Activated effector memory CD4-positive, alpha-beta T cell treated with Interleukin-2 at 50 U/mL for 16 hours (primary cell): ENCODE data around the gene PC.

Source experiments
- DNase-seq: peaks from one replicate; pipeline ENCODE4 v3.0.0-alpha.2; 2020

PC gene

GRCh38 chr11:66881451-66881835 is 76.7 kb downstream of the PC start:
- no peak for DNase-seq

- no peak for DNase-seq
These were observed 77.4 kb downstream of the PC start for GRCh38 chr11:66880496-66881450.

DNA sequence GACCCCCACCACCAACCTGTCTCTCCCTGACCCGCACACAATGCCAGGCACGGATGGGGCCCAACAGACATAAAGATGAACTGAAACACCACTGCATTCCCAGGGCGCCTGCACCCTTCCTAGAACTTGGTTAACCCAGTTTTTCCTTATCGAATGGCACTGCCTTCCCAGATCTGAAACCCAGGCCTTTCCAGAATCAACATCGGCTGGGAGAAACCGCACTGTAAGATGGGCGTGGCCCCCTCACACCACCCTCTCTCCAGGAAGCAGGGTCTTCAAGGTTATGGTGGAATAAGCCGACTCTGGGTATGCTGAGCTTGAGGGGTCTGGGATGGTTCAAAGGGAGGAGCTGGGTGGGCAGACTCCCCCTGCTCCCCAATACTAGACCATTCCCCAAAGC is 78.2 kb downstream of the PC start:
- no peak for DNase-seq

DNA sequence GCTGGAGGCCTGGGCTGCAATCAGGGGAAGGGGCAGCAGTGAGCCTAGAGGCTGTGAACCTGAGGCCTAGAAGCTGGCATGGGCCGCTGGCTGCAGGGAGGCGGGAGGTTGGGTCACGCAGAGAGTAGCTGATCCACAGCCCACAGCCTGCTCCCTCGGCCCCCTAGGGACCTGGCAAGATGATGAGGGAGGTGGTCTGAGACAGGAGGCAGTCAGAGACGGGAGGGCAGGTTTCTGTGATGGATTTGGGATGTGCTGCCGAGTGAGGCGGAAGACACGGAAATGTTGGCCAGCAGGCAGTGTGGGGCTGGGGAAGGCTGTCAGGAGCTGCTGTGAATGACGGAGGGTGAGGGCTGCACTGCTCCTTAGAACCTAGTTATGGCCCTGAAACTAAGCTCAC is 78.6 kb downstream of the PC start:
- no peak for DNase-seq

GRCh38 chr11:66879000-66879399 is 79.2 kb downstream of the PC start:
- DNase-seq, result no peak

DNA sequence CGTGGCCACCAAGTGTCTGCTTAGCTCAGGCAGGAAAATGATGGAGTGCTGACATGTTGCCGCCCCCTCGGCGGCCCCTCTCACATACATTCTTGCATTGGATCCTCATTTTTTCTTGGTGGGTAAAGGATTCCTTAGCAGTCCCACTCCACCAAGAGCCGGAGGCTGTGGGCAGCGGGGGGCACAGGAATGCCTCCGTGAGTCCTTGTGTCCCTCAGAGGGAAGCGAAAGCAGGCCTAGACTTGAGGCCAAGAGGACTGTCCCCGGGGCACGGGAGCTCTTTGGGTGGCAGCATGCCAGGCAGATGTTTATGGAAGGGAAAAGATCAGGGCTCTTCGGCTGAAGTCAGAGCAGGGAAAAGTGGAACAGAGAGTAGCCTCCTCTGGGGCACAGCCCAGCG is 79.7 kb downstream of the PC start:
- DNase-seq, result no peak

DNA sequence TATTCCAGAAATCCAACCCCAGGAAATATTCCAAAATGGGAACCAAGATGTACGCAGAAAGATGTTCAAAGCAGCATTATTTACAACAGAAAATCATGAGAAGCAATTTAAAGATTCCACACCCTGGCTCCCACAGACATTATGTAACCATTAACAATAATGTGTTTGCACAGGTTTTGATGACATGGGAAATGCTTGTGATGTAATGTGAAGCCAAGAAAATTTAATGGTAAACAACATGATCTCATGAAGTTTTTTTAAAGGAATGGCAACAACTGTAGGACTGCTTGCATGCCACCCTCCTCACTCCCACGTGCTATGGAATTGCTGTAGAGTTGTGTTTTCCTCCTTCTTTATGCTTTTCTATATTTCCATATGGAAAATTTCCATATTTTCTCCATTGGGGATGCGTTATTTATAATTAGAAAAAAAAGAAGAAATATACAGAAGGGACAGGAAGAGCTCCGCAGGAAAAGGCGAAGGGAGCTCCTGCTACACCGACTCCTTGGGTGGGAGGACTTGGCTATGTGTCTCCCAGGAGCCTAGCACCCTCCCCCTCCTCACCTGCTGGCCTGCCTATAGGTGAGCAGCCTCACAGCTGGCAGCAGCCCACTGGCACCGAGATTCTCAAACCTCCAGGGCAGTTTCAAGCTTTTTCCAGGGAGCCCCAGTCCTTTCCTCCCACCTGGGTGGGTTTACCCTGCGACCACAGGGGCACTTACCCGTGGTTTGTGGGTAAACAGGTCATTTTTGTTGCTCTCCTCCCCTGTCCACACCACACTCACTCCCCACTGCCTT is 80.4 kb downstream of the PC start:
- no peak for DNase-seq

DNA sequence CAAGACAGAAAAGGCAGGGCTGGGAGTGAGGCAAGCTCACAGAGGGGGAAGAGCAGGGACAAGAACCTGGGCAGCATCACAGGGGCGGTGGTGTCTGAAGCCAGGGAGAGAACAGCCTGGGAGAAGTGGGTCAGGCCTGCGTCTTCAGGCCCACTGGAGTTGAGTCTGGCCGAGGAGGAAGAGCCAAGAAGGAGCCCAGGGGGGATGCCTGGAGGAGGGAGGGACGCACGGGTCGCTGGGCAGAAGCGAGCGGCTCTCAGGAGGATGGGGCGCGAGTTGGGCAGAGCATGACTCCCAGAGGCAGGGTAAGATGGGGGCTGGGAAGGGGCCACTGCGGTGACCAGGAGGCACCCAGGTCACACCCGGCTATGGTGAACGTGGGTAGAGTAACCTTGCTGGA is 82.8 kb downstream of the PC start:
- no peak for DNase-seq

DNA sequence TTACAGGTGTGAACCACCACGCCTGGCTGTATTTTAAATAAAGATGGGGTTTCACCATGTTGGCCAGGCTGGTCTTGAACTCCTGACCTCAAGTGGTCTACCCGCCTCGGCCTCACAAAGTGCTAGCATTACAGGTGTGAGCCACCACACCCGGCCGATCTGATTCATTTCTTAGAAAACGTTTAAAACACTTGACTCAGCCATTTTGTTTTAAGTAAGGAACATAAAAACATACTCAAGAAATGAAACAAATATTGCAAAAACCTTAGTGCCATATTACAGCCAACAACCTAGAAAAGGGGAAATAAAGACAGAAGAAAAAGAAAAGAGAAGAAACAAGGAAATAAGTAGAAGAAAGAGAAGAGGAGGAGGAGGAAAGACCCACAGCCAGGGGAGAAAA is 84.0 kb downstream of the PC start:
- DNase-seq, result no peak

- DNase-seq, result no peak
These were observed 86.7 kb downstream of the PC start for GRCh38 chr11:66871521-66871901.

DNA sequence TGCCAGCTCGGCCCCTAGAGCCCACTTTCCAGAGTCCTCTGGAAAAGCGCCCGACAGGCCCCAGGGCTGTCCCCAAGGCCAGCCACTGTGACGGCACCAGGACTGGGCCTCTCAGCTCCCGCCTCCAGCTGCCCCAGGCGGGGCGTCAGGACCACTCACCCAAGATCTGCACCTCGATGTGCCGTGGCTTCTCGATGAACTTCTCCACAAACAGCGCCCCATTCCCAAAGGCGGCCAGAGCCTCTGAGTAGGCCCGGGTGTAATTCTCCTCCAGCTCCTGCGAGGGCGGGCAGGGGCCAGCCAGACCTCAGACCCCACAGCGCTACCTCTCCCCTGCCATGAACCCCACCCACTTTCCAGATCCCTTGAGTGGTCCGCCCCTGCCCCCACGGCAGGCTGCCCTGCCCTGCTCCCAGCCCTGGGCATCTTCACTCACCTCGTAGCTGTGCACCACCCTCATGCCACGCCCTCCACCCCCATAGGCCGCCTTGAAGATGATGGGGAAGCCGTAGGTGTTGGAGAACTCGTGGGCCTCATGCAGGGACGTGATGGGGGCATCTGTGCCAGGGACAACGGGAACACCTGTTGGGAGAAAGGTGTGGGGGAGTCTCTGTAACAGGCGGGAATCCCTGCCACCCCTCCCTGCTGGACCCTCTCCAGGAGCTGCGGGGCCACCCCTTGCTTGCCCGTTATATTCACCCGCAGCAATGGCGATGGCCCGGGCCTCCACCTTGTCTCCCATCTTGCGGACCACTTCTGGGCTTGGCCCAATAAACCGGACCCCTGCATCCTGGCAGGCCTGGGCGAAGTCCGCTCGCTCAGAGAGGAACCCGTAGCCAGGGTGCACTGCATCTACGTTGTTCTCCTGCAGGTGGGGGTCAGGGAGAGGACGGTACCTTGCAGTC is 87.3 kb downstream of the PC start:
- no peak for DNase-seq

- DNase-seq, result no peak
These were observed 88.1 kb downstream of the PC start for GRCh38 chr11:66870131-66870530.

DNA sequence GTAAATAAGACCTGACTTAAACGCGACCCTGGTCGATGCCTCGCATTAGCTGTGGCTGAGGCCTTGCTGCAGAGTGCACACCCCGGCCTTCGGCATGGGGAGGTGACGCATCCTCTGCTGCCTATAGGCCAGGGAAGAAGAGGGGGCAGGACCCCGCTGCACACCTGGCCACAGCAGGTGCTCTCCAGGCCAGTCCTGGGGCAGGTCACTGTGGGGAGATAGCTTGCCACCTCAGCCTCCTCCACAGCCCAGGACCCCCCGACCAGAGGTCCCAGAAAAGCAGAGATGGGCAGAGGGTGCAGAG is 88.7 kb downstream of the PC start:
- DNase-seq, result no peak

- DNase-seq, result peak; percentile 71
These were observed 89.2 kb downstream of the PC start for GRCh38 chr11:66868726-66869566.

GRCh38 chr11:66868082-66868725 is 90.0 kb downstream of the PC start:
- DNase-seq, result no peak

DNA sequence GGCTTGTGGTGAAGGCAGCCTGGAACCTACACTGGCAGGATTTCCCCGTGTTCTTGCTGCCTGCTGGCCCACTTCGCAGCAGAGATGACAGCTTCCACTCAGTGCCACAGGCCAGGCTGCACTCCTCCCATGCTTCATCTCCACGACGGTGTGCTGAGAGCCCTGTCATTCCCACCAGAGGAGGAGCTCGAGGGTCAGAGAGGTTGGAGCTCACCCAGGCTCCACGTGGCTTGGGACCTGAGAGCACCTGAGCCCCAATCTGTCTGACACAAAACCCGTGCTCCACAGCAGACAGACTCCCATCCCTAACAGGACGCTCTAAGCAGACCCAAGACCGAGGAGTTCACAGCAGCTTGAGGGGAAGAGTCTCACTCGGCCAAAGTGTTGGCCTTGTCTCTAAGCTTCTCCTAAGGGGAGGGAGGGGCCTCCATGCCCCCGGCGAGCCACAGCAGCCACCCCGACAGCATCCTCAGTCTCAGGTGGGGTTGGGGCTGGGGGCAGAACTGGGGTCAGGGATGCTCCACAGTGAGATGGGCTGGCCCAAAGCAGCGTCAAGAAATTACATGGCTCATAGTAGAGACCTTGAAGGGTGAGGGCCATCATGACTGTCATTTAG is 90.7 kb downstream of the PC start:
- no peak for DNase-seq

GRCh38 chr11:66866511-66866986 is 91.6 kb downstream of the PC start:
- DNase-seq, result no peak

DNA sequence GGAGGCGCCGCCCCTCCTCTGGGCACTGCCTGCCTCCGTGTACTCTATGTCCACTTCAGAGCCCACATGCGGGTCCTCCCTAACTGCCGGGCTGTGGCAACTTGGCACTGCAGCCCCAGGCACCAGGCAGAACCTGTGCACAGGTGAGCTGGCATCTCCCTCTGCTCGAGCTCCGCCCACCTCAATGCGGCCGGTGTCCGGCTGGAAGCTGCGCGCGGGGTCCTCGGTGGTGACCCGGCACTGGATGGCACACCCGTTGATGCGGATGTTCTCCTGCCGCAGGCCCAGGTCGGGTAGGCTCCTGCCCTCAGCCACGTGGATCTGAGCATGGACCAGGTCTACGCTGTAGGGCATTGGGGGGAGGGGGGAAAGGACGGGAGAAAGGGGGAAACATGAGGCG is 92.2 kb downstream of the PC start:
- no peak for DNase-seq

DNA sequence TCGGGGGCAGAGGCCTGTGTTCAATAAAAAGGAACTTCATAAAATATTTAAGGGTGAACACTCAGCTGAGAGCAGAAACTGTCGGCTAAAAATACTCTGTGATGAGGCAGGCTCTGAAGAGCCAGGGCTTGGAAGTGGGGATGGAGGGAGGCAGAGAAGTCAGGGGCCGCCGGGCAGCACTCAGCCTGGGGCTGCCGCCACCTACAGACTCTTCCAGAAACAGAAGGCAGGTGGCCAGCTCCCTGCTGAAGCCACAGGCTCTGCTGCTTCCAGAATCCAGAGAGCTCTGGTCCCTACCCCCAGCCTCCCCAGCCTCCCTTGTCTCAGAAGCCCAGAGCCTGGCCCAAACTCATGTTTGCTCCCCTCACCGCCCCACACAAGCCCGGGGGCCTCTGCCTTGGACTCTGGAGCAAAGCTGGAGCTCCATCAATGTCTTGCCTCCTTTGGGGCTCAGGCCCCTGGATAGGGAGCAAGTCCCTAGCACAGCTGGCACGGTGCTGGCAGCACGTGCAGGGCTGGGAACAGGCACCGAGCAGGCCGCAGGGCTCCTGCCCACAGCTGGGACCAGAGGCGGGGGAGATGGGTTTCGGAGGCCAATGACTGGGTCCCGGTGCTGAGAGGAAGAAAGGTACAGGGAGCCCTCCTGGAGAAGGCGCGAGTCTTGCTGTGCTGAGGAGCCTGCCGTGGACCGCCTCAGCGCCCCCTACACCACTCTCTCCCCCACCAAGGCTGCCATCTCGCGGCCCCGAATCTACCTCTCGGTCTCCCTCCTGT is 93.1 kb downstream of the PC start:
- DNase-seq, result no peak

- no peak for DNase-seq
These were observed 93.8 kb downstream of the PC start for GRCh38 chr11:66864172-66864901.
